Mesodermal cell (in vitro differentiated cells): Measurements from ENCODE around the gene ADORA2B. TPM values are rescaled to one million over a fixed set of nuclear protein-coding genes. Genes with fewer than 3 reads are reported as not detected.
"Not testable (repeated sequence)": the region's sequence is repeated elsewhere in the genome, so short reads cannot be mapped to it uniquely, and the experiment has no call there.

Source experiments
- H3K27ac ChIP-seq: 2 replicates; pipeline ENCODE4 v1.7.0; 2013; ENCODE audit warnings: mild to moderate bottlenecking, low read depth, low read length, moderate library complexity; ENCODE audit not compliant: severe bottlenecking
- H3K36me3 ChIP-seq: 2 replicates; pipeline ENCODE4 v1.7.1; 2013; ENCODE audit warnings: mild to moderate bottlenecking, low read length, moderate library complexity; ENCODE audit not compliant: control insufficient read depth, insufficient read depth
- H3K4me1 ChIP-seq: one replicate; pipeline ENCODE4 v1.7.1; 2013; ENCODE audit warnings: mild to moderate bottlenecking, low read length; ENCODE audit not compliant: insufficient read depth, control insufficient read depth, poor library complexity, severe bottlenecking
- H3K4me3 ChIP-seq: 2 replicates; pipeline ENCODE4 v1.7.0; 2013; ENCODE audit warnings: low read length, control low read depth, mild to moderate bottlenecking; ENCODE audit not compliant: insufficient read depth, poor library complexity, severe bottlenecking; ENCODE audit errors: extremely low read depth
- H3K9me3 ChIP-seq: 2 replicates; pipeline ENCODE4 v1.7.1; 2013; ENCODE audit warnings: mild to moderate bottlenecking, low read length, moderate library complexity; ENCODE audit not compliant: control insufficient read depth
- whole genome bisulfite sequencing, 2 experiments: methylation state at CpG; one replicate each; pipeline ENCODE4 v1.1.5; 2013; ENCODE audit warnings: missing lambda C conversion rate in 2 of 2; ENCODE audit not compliant: insufficient coverage in 2 of 2; 5-methylcytosine and 5-hydroxymethylcytosine counted together
- polyA plus RNA-seq, 2 experiments: library from polyadenylated mRNA; stranded (reverse); fragments of 50-300 nt; gene quantifications; one replicate each; pipeline ENCODE4 v1.2.3, GENCODE V29; 2013

Gene ADORA2B
- polyA plus RNA-seq (2013, experiment 1 of 2), result 4.0 TPM
- polyA plus RNA-seq (2013, experiment 2 of 2), result 4.2 TPM

DNA sequence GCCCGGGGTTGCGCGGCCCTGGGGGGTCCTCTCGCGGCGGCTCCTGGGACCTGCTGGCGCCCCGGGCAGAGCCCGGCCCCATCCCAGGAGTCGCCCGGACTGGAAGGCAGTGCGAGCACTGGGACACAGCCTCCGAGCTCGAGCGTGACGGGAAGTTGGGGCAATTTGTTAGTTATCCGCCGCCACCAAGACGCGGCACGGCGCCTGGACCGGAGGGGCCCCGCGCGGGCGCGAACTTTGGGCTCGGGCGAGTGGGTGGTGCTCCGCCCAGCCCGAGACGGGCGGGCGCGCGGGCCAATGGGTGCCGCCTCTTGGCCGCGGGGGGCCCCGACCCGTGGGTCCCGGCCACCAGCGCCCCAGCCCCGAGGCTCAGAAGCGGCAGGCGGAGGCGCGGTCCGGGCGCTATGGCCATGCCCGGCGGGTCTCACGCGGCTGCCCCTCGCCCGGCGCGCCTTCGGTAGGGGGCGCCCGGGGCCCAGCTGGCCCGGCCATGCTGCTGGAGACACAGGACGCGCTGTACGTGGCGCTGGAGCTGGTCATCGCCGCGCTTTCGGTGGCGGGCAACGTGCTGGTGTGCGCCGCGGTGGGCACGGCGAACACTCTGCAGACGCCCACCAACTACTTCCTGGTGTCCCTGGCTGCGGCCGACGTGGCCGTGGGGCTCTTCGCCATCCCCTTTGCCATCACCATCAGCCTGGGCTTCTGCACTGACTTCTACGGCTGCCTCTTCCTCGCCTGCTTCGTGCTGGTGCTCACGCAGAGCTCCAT is at the start of gene ADORA2B:
TSS of gene ADORA2B (plus strand) at position 372 of the 768 bp plus-strand sequence. CDS start at position 491, 119 bp downstream.
- H3K27ac ChIP-seq, result no peak within 1 kb of the TSS
- H3K4me3 ChIP-seq, result peak within 1 kb of the TSS; percentile 50
- no peaks in the 10 kb centered on the region for H3K36me3 ChIP-seq
- 0% methylated on average over 85 to 87 of the region's 88 CpGs for WGBS, 2 experiments
- no peaks in the 10 kb centered on the region for H3K4me1 ChIP-seq
- H3K9me3 ChIP-seq, result no peaks in the 10 kb centered on the region

DNA sequence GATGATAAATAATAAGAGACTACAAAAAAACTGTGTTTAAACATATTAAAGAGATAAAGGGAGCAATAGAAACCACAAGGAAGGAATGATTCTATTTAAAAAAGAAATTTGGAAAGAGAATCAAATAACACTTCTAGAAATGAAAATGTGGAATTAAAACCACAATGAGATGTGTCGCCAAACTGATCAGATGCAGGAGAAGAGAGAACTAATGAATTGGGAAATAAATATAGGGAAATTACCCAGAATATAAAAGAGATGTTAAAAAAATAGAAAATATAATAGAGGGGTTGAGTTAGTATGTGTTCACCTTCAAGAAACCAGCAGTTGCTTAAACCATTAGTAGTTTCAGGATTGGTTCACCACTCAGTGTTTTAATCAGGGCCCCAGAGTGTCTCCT is 48.7 kb upstream of the ADORA2B start:
- Histone ChIP-seq H3K4me1 (peaks cover 7% of the 10 kb centered on the region), H3K9me3 (no peaks in the 10 kb centered on the region), H3K27ac (no peak overlapping the region), H3K36me3 (no peaks in the 10 kb centered on the region), H3K4me3 (no peak overlapping the region)
- 100% methylated on average over 1 of the region's 1 CpG; no CpG with 5 or more reads in 1 of the 2 experiments for WGBS, 2 experiments

DNA sequence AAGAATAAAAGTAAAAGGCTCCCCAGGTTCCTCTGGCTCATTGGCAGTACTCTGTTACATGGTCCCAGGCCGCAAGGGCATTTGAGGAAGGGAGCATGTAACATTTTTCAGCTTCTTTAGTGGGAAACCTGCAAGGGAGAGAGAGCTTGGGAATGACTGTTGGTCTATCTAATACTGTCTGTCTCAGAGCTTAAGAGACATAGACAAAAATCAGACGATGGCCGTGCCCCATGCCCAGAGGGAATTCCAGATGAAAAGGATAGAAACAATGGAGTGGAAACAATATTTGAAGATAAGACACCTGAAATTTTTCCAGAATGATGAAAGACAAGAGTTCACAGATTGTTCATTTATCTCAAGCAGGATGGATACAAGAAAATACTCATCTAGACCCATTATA is 48.1 kb upstream of the ADORA2B start:
- peaks cover 7% of the 10 kb centered on the region for H3K4me1 ChIP-seq
- no peak overlapping the region for H3K27ac ChIP-seq
- H3K4me3 ChIP-seq, result no peak overlapping the region
- no peaks in the 10 kb centered on the region for H3K36me3 ChIP-seq
- WGBS, 2 experiments, result 93 to 94% methylated on average over 3 of the region's 3 CpGs
- H3K9me3 ChIP-seq, result no peaks in the 10 kb centered on the region

DNA sequence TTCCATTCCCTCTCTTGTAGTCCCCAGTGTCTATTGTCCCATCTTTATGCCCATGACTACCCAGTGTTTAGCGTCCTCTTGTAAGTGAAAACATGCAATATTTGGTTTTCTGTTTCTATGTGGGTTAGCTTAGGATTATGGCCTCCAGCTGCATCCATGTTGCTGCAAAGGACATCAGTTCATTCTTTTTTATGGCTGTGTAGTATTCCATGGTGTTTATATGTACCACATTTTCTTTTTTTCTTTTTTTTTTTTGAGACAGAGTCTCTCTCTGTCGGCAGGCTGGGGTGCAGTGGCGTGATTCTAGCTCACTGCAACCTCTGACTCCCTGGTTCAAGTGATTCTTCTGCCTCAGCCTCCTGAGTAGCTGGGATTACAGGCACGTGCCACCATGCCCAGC is 45.3 kb upstream of the ADORA2B start:
- H3K9me3 ChIP-seq, H3K4me3 ChIP-seq, H3K36me3 ChIP-seq, H3K27ac ChIP-seq, H3K4me1 ChIP-seq: not testable (repeated sequence)
- 91 to 100% methylated on average over 2 to 3 of the region's 4 CpGs for WGBS, 2 experiments

DNA sequence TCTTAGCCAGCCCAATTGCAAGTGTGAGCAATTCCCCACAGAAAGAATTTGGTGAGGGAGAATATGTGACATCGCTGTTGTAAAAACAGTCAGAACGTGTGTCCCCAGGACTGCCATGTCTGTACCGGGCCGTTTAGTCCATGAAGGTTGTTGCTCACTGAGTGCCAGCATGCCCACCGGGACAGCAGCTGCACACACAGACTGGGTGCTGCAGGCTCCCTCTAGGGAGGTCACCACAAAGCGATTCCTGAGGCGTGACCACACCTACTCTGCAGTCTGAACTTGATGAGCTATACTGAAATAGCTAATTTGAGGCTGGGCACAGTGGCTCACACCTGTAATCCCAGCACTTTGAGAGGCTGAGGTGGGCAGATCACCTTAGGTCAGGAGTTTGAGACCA is 44.1 kb upstream of the ADORA2B start:
- Histone ChIP-seq H3K27ac (no peak overlapping the region), H3K4me3 (no peak overlapping the region), H3K36me3 (no peaks in the 10 kb centered on the region), H3K9me3 (no peaks in the 10 kb centered on the region), H3K4me1 (no peaks in the 10 kb centered on the region)
- 92% methylated on average over 7 of the region's 7 CpGs for WGBS, 2 experiments

DNA sequence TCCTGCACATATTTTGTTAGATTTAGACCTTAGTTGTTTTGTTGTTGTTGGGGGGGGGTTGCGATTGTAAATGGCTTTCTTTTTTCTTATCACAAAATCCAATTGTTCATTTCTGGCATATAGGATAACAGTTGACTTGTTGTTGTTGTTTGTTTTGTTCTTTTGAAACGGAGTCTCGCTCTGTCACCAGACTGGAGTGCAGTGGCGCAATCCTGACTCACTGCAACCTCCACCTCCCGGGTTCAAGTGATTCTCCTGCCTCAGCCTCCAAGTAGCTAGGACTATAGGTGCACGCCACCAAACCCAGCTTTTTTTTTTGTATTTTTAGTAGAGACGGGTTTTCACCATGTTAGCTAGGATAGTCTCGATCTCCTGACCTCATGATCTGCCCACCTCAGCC is 39.7 kb upstream of the ADORA2B start:
- not testable (repeated sequence) for H3K27ac ChIP-seq, H3K4me3 ChIP-seq, H3K4me1 ChIP-seq, H3K9me3 ChIP-seq, H3K36me3 ChIP-seq
- 93 to 95% methylated on average over 4 to 5 of the region's 8 CpGs for WGBS, 2 experiments

DNA sequence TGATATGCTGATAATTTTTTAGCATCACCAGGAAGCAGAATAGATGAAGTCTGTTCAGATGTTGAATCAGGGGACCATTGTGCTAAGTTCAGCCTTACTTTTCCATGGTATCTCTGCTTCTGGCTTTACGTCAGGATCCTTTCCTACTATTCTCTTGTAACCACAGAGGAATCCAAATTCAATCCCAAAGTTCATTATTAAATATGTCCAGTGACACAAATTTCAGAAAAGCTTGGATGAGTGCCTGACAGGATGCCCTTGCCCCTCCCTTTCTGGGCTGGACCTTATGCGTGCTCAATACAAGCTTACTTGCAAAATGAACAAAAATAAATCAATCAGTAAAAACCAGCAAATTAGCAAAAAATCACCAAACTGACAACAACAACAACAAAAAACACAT is 37.6 kb upstream of the ADORA2B start:
- Histone ChIP-seq H3K27ac (no peak overlapping the region), H3K4me3 (no peak overlapping the region), H3K9me3 (no peaks in the 10 kb centered on the region), H3K4me1 (no peaks in the 10 kb centered on the region), H3K36me3 (no peaks in the 10 kb centered on the region)
- WGBS, 2 experiments, result 86 to 90% methylated on average over 1 to 2 of the region's 2 CpGs

DNA sequence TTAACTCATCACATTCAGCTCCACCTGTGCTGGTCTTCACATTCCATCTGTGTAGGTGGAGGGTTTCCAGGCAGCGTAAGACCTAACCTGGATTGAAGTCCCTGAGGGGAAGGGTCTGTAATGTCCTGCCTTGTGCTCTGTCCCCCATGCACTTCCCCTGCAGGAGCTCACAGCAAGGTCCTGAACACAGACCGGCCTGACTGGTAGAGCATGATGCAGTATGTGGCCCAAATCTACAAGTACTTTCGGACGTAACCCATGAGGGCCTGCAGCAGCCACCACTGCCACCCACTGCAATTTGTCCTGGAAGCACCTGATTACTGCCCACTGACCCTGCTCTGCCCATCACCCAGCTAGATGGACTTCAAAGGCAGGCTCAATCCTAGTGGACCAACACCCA is 36.6 kb upstream of the ADORA2B start:
- Histone ChIP-seq H3K4me3 (no peak overlapping the region), H3K4me1 (no peaks in the 10 kb centered on the region), H3K36me3 (no peaks in the 10 kb centered on the region), H3K27ac (no peak overlapping the region), H3K9me3 (no peaks in the 10 kb centered on the region)
- 94 to 95% methylated on average over 4 of the region's 4 CpGs for WGBS, 2 experiments

DNA sequence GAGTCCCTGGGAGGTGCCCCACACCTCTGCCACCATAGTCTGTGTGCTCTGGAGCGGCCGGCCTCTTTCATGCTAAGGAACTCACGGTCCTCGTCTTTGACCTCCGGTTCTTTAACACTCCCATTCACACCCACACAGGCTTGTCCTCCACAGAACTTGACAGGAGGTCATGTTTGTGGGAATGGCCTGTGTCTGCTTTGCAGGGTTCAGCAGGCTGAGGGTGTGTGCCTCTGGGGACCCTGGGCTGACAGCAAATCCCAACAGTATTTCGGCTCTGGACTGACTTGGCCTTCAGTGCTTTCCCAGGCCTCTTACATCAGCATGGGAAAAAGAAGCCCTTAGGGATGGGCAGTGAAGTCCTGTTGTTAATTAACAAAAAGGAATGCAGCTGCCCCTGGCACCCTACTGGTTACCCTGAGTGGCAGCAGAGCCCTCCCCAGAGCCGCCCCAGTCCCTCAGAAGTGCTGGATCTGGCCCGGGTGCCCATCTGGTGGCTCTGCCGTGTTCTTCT is 35.4 kb upstream of the ADORA2B start:
- Histone ChIP-seq H3K9me3 (no peaks in the 10 kb centered on the region), H3K27ac (no peak overlapping the region), H3K36me3 (no peaks in the 10 kb centered on the region), H3K4me1 (no peaks in the 10 kb centered on the region), H3K4me3 (no peak overlapping the region)
- 78 to 84% methylated on average over 4 of the region's 9 CpGs for WGBS, 2 experiments

DNA sequence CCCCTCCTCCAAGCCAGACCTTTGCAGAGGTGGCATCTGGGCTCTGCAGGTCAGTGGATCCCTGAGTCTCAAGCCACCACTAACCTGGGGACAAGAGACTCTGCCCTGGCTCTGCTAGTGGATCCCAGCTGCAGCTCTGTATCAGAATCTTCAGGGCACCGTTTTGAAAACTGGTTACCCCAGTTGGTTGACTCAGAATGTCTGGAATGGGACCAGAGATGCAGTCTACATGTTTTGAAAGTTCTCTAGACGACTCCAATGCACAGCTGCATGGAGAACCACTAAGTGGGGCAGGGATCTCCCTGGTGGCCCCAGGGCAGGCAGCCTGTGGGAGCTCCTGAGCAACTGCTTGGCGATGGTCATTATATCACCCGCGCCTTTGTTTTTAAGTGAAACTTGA is 34.1 kb upstream of the ADORA2B start:
- Histone ChIP-seq H3K4me1 (no peaks in the 10 kb centered on the region), H3K9me3 (peaks cover 6% of the 10 kb centered on the region), H3K4me3 (no peak overlapping the region), H3K27ac (no peak overlapping the region), H3K36me3 (no peaks in the 10 kb centered on the region)
- WGBS, 2 experiments, result 93 to 97% methylated on average over 5 of the region's 5 CpGs

DNA sequence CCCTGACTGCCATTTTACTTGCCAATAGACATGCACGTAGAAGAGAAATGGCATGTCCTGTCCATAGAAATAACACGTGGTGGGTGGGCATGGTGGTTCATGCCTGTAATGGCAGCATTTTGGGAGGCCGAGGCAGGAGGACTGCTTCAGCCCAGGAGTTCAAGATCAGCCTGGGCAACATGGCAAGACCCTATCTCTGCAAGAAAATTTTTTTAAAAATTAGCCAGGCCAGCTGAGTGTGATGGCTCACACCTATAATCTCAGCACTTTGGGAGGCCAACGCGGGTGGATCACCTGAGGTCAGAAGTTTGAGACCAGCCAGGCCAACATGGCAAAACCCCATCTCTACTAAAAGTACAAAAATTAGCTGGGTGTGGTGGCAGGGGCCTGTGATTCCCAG is 33.2 kb upstream of the ADORA2B start:
- H3K9me3 ChIP-seq, H3K4me3 ChIP-seq, H3K4me1 ChIP-seq, H3K27ac ChIP-seq, H3K36me3 ChIP-seq: not testable (repeated sequence)
- WGBS, 2 experiments, result 87% methylated on average over 3 of the region's 5 CpGs
